Jurkat, Clone E6-1 (cell line): ENCODE measurements around the gene C1QL2.

Experiments
- DNase-seq: peaks from one replicate; pipeline ENCODE4 v3.0.0-alpha.2; 2011; ENCODE audit warnings: low read depth, low spot score
- H3K4me3 ChIP-seq: 2 replicates; pipeline ENCODE4 v1.5.1; 2011; ENCODE audit warnings: mild to moderate bottlenecking, low read length, control low read depth, moderate library complexity

Gene C1QL2

GRCh38 chr2:119181391-119181790 lies 22.8 kb upstream of the C1QL2 start:
- H3K4me3 ChIP-seq: no peak overlapping the region
- no peak for DNase-seq

GRCh38 chr2:119180892-119181291 lies 22.3 kb upstream of the C1QL2 start:
- H3K4me3 ChIP-seq: no peak overlapping the region
- DNase-seq: no peak

GRCh38 chr2:119179991-119180390 lies 21.4 kb upstream of the C1QL2 start:
- H3K4me3 ChIP-seq: no peak overlapping the region
- no peak for DNase-seq

GRCh38 chr2:119179202-119179601 lies 20.7 kb upstream of the C1QL2 start:
- no peak for DNase-seq
- no peak overlapping the region for H3K4me3 ChIP-seq

GRCh38 chr2:119178776-119179175 lies 20.2 kb upstream of the C1QL2 start:
- DNase-seq: no peak
- no peak overlapping the region for H3K4me3 ChIP-seq

GRCh38 chr2:119177838-119178190 lies 19.3 kb upstream of the C1QL2 start:
- H3K4me3 ChIP-seq: no peak overlapping the region
- DNase-seq: no peak

GRCh38 chr2:119177171-119177837 lies 18.8 kb upstream of the C1QL2 start:
- no peak for DNase-seq
- H3K4me3 ChIP-seq: no peak overlapping the region

- no peak for DNase-seq
- no peak overlapping the region for H3K4me3 ChIP-seq
Observed at GRCh38 chr2:119175517-119175916, 17.0 kb upstream of the C1QL2 start.

- no peak for DNase-seq
Observed at GRCh38 chr2:119174993-119175347, 16.4 kb upstream of the C1QL2 start.

GRCh38 chr2:119174216-119174992 lies 15.9 kb upstream of the C1QL2 start:
- DNase-seq: peak; percentile 39
- H3K4me3 ChIP-seq: no peak overlapping the region

More at GRCh38 chr2:119174993-119175347, 16.4 kb upstream of the C1QL2 start:
- no peak overlapping the region for H3K4me3 ChIP-seq

GRCh38 chr2:119173556-119174060 lies 15.1 kb upstream of the C1QL2 start:
- H3K4me3 ChIP-seq: no peak overlapping the region
- no peak for DNase-seq

- H3K4me3 ChIP-seq: no peak overlapping the region
- DNase-seq: no peak
Observed at GRCh38 chr2:119170504-119170903, 12.0 kb upstream of the C1QL2 start.

- no peak overlapping the region for H3K4me3 ChIP-seq
- DNase-seq: no peak
Observed at GRCh38 chr2:119169717-119170116, 11.2 kb upstream of the C1QL2 start.

- H3K4me3 ChIP-seq: no peak overlapping the region
- no peak for DNase-seq
Observed at GRCh38 chr2:119160361-119160990, 1.9 kb upstream of the C1QL2 start.

GRCh38 chr2:119157850-119158511 lies 570 bp downstream of the C1QL2 start:
- H3K4me3 ChIP-seq: no peak overlapping the region
- no peak for DNase-seq

- no peak for DNase-seq
- H3K4me3 ChIP-seq: no peak overlapping the region
Observed at GRCh38 chr2:119156891-119157773, 1.4 kb downstream of the C1QL2 start.

GRCh38 chr2:119156105-119156890 lies 2.3 kb downstream of the C1QL2 start:
- H3K4me3 ChIP-seq: no peak overlapping the region
- no peak for DNase-seq

- no peak for DNase-seq
- H3K4me3 ChIP-seq: no peak overlapping the region
Observed at GRCh38 chr2:119155633-119156032, 2.9 kb downstream of the C1QL2 start.
